Activated CD8-positive, alpha-beta memory T cell treated with anti-CD3 and anti-CD28 coated beads for 48 hours (primary cell): ENCODE measurements around the gene SPDYE6.
"Not testable (repeated sequence)": the region's sequence is repeated elsewhere in the genome, so short reads cannot be mapped to it uniquely, and the experiment has no call there.

Experiments used
- DNase-seq, 3 experiments: peaks; one replicate each; pipeline ENCODE4 v3.0.0-alpha.2; 2020; ENCODE audit warnings: low read depth in 2 of 3, low spot score in 2 of 3

SPDYE6 gene

DNA sequence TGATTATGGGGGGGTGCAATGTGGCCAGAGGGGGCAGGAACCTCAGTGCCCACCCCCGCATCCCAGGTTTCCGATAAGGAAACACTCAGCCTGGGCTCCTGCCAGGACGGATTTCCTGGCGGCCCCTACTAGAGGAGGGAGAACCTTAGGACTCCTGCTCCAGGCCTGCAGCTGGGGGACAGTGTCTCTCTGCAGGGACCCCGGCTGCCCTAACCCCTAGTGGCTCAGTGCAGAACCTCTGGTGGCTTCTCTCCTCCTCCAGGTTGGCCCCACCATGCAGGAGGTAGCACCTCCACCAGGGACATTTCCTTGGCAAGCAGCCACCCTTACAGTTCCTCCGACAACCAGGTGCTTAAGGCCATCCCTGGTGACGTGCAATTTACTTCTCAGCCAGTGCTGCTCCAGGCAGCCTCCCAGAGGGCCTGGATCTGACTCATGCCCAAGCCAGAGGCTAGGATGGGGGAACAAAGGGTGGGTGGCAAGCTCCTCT is 37.7 kb downstream of the SPDYE6 start:
- no peak for DNase-seq

DNA sequence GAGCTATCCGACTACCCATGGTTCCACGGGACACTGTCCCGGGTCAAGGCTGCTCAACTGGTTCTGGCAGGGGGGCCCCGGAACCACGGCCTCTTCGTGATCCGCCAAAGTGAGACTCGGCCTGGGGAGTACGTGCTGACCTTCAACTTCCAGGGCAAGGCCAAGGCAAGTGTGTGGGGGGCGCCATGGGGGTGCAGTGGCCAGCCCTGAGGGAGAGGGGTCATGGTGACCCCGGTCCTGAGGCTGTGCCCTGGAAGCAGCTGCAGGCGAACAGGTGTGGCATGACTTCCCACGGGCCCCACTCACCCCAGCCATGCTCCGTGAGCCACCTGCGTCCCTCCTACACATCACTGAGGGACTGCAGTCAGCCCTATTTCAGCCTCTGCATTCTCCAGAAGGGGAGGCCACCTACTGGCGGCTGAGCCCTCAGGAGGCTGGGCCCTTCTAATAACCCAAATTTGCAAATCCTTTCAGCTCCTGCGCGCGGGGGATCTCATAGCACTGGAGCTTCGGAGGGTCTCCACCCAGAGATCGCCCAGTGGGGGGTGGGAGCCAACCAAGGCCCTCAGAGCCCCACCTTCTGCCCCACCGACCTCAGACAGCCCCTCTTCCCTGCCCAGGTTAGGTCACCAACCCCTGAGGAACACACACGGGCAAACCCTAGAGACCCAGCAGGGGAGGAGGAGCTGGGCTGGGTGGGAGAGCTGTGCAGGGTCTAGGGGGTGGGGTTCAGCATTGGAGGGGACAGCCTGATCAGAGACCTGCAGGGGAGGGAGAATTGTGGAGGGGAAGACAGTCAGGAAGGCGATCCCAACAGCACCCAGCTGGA is 38.8 kb downstream of the SPDYE6 start:
- no peak for DNase-seq

DNA sequence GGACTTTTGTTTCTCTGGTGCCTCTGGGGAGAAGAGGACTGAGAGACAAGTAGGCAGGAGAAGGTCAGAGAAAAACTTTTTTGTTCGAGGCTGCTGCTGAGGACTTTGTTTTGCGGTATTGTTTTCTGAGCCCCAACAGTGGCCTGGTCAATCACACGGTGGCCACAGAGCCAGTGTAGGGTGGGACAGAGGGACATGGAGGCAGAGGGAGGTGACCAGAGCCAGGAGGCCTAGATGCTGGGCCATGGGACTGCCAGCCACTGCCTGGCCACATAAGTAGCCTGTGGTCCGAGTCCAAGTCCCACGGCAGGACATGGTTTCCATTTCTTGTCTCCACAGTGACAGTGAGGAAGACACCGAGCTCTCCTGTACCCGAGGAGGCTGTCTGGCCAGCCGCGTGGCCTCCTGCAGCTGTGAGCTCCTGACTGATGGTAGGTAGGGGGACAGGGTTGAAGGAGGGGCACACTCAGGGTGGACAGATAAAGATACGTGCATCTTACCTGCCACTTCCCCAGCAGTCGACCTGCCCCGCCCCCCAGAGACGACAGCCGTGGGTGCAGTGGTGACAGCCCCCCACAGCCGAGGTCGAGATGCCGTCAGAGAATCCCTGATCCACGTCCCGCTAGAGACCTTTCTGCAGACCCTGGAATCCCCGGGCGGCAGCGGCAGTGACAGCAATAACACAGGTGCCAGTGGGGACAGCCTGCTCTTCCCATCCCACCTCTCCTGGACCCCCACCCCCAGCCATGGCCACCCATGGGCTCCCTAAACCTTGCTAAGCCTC is 42.1 kb downstream of the SPDYE6 start:
- no peak for DNase-seq

DNA sequence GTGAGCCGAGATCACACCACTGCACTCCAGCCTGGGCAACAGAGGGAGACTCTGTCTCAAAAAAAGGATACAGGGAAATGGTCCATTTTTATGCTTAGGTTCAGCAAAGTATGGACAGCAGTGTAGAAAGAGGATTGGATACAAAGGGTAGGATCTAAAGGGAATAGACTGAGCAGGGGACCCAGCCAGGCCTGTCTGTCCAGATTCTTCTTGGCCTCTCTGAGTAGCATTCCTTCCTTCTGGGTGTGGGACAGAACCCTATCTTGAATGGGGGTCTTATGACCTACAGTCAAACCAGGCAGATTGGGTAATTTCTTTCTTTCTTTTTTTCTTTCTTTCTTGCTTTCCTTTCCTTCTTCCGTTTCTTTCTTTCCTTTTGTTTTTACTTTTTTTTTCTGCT is 43.9 kb downstream of the SPDYE6 start:
- no peak for DNase-seq

DNA sequence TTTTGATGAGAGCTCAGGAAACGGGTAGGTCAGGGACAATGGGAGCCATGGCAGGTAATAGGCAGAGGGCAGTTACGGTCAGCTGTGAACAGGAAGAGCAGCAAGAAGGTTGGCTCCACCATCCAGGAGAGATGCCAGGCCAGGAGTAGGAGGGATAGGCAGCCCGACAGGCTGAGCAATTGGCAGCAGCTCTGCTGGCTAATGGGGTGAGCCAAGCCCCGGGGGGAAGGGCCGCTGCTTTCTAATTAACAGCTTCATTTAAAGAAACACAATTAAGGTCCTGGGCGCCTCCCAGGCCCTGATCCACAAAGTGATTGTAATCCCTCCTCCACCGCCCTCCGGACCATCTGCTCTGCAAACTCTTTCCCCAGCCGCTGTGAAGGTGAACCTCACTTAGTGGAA is 45.8 kb downstream of the SPDYE6 start:
- no peak for DNase-seq

DNA sequence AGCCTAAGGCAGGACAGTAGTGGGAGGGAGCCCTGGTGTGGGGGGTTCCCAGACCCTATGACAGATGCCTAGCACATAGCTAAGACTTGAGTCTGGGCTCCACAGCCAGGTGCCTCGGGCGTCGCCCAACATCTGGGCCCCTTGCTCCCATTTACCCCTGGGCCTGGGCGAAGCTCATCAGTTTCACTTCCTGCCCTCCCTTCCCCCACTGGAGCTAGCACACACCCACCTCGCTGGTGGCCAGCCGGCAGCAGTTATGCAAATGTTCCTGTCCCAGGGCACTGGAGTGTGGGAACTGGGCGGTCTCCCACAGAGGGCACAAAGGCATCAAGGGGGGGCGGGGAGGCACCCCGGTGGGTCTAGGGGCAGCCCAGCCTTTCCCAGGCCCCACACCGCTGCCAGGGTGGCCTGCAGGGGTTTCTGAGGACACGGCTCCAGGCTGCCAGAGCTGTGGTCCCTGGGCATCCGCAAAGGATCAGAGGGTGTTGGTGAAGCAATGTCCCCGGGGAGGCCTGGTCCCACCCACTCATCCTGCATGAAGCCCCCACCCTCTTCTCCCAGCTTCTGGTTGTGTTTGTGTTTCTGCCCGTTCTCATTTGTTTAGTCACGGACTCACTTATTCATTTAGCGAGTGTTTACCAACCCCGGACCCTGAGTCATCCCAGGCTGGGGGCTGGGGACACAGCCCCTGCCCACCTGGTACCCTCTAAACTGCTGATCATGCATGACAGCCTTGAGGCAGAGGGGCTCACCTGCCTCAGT is 49.1 kb downstream of the SPDYE6 start:
- DNase-seq, result no peak

DNA sequence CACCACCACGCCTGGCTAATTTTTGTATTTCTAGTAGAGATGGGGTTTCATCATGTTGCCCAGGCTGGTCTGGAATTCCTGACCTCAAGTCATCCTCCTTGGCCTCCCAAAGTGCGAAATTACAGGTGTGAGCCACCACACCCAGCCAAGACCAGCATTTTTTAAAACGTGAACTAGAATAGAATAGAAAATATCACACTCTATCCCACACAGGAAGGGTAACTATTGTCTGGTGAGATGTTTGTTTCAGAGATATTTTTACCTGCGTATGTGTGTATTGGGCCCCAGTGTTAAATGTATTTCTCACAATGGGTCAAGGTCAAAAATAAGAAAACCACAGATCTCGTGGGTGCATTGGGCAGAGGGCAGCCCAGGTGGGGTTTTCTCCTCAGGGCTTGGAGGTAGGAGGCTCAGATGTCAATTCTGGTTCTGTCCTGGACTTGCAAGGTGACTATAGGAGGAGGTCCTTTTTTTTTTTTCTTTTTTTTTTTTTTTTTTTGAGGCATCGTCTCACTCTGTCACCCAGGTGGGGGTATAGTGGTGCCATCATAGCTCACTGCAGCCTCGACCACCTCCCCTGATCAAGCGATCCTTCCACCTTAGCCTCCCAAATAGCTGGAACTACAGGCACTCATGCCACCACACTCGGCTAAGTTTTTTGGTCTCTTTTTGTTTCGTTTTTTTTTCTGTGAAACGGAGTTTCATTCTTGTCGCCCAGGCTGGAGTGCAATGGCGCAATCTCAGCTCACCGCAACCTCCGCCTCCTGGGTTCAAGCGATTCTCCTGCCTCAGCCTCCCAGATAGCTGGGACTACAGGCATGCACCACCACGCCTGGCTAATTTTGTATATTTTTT is 50.6 kb downstream of the SPDYE6 start:
- no peak for DNase-seq

DNA sequence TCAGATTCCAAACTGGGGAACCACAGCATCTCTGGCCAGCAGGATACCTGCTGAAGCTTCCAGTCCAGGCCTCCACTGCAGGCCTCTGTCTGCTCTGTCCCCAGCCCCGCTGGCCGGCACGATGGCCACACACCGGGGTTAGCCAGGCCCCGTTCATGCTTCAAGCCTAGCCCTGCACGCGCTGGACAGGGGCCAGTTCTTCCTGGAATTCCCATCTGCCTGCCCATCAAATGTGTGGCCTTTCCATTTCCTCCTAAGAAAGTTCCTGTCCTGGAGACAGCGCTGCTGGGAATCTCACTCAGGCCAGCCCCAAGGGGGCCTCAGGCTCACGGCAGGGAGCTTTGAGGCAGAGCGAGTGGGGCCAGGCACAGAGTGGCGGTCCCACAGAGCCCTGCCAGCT is 51.6 kb downstream of the SPDYE6 start:
- no peak for DNase-seq

DNA sequence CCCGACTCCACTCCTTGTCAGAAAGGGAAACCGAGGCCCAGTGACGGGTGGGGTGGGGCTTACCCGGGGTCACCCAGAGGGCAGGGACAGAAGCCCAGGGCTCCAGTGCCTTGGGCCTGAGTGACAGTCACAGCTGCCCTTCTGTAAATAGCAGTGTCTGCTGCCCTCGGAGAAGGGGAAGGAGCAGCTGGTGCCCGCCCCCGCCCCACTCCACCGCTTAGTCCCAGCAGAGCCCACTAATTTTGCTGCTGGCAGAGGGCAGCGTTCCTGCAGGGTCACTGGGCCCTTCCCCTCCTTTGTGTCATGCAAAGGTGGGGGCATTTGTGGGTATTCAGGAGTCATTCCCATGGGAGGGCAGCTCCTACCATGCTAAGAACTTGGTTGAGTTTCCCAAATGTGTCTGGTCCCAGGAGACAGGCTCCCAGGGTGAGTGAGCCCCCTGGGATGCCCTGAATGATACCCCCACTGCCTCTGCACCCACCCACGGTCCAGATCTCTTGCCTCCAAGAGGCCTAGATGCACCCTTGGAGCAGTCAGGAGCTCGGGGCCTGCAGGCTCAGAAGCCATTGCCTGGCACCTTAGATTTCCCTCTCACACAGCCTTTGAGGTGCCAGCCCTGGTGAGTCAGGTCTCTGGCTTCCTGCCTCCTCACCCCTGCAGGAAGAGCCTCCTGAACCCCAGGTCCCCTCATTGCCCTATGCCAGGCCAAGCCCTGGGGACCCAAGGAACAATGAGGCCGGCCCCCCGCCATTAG is 52.4 kb downstream of the SPDYE6 start:
- no peak for DNase-seq

DNA sequence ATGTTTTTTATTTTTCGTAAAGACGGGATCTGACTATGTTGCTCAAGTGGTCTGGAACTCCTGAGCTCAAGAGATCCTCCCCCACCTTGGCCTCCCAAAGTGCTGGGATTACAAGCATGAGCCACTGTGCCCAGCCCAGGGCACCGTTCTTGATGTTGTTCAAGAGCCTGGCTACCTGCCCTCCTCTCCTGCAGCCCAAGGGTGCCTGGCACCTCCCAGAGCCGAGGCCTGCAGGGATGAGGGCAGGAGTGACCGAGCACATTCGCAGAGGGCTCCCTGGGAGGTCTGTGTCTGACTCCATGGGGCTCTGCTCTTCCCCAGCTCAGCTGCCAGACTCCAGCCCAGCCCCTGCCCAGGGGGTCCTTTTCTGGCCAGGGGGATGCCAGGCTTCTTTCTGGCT is 54.2 kb downstream of the SPDYE6 start:
- no peak for DNase-seq

DNA sequence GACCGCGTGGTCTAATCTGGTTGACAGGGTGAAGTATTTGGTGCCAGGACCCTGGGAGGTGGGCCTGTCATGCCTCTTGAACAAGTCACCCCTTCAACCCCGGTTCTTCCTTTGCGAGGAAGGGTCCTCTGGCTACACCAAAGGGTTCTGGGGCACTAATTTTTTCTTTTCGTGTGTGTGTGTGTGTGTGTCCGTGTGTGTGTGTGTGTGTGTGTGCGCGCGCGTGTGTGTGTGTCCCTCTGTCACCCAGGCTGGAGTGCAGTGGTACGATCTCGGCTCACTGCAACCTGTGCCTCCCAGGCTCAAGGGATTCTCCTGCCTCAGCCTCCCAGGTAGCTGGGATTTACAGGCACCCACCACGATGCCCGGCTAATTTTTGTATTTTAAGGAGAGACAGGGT is 54.9 kb downstream of the SPDYE6 start:
- not testable (repeated sequence) for DNase-seq

DNA sequence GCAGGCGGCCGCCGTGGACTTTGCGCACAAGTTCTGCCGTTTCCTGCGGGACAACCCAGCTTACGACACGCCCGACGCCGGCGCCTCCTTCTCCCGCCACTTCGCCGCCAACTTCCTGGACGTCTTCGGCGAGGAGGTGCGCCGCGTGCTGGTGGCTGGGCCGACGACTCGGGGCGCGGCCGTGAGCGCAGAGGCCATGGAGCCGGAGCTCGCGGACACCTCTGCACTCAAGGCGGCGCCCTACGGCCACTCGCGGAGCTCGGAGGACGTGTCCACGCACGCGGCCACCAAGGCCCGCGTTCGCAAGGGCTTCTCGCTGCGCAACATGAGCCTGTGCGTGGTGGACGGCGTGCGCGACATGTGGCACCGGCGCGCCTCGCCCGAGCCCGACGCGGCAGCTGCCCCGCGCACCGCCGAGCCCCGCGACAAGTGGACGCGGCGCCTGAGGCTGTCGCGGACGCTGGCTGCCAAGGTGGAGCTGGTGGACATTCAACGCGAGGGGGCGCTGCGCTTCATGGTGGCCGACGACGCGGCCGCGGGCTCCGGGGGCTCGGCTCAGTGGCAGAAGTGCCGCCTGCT is 55.5 kb downstream of the SPDYE6 start:
- no peak for DNase-seq

DNA sequence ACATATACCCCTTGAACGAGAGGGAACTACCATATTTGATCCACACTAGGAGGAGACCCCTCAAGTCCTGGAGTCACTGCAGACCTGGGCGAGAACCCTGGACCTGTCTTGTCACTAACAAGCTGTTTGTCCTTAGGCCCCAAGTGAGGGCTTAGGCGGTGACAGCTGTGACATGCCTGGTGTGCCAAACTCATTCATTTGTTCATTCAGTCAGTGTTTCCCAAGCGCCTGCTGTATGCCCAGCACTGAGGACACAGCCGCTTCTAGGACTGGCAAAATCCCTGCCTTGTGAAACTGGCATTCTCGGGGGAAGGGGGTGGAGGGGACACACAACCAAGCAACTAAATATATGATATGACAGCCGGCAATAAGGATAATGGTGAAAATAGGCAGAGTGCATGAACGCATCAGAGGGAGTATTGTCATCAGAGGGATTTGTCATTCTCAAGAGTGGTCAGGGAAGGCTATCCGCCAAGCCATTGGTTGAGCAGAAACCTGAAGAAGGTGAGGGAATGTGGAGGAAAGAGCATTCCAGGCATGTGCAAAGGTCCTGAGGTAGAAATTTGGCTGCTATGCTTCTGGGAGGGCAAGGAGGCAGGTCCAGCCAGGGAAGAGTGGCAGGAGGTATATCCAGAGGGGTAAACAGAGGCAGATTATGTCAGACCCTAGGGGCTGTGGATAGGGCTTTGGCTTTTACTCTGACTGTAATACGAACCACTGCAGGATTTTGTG is 58.6 kb downstream of the SPDYE6 start:
- no peak for DNase-seq

DNA sequence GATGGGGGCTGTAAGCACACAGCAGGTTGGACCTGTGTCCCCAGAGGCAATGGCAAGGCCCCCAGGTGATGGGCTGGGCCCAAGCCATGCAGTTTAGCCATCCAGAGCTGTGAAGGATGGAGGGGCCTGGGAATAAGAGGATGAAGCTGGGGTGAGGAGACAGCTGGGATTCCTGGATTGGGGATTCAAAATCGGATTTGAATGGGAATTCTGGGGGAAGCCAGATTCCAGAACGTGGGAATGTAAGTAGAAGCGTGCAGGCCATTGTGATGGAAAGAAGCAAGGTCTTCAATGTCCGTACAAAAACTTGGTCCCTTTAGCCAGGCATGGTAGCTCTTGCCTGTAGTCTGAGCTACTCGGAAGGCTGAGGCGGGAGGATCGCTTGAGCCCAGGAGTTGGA is 59.7 kb downstream of the SPDYE6 start:
- DNase-seq, result no peak

DNA sequence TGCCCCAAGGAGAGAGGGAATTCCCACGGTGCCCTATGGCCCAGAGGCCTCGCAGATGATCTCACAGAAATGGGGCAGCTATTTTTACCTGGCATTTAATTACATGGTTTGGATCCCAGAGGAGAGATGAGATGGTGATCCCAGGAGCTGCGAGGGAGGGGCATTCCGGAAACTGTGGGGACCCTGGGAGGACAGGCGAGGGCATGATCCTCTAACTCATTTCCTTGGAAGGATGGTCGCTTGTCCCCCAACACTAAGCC is 60.1 kb downstream of the SPDYE6 start:
- DNase-seq, result no peak
